Spleen (tissue), 11 donors: ENCODE measurements around the gene FPGS. TPM values are rescaled to one million over a fixed set of nuclear protein-coding genes. Genes with fewer than 3 reads are reported as not detected.

Experiments used
- DNase-seq: peaks from one replicate; pipeline ENCODE4 v3.0.0-alpha.2; 2020
- H3K27ac ChIP-seq, 8 donors: fragments of 200-600 bp; sonication (generic) in 7 of 8; 1 replicate in 4 of 8; 2 replicates in 4 of 8; pipeline versions ENCODE4 v1.5.0 to v1.8.0; 2016 to 2021; ENCODE audit warnings: inconsistent platforms in 4 of 8, mild to moderate bottlenecking in 4 of 8, moderate library complexity in 1 of 8
- H3K27me3 ChIP-seq, 7 donors: fragments of 200-600 bp; sonication (generic) in 6 of 7; replicated peaks in 1 of 7; 1 replicate in 4 of 7; 2 replicates in 3 of 7; pipeline versions ENCODE4 v1.5.0 to v1.8.0; 2016 to 2021; ENCODE audit warnings: inconsistent platforms in 3 of 7, mild to moderate bottlenecking in 1 of 7
- H3K36me3 ChIP-seq, 6 donors: fragments of 200-600 bp; sonication (generic) in 5 of 6; 1 replicate in 4 of 6; 2 replicates in 2 of 6; pipeline versions ENCODE4 v1.5.0 to v1.8.0; 2016 to 2021; ENCODE audit warnings: inconsistent platforms in 2 of 6
- H3K4me1 ChIP-seq, 6 donors: fragments of 200-600 bp; sonication (generic) in 5 of 6; 1 replicate in 3 of 6; 2 replicates in 3 of 6; pipeline versions ENCODE4 v1.5.0 to v1.8.0; 2016 to 2021; ENCODE audit warnings: inconsistent platforms in 3 of 6
- H3K4me3 ChIP-seq, 8 donors: fragments of 200-600 bp; sonication (generic) in 7 of 8; 1 replicate in 4 of 8; 2 replicates in 4 of 8; pipeline versions ENCODE4 v1.5.0 to v1.8.0; 2016 to 2021; ENCODE audit warnings: inconsistent platforms in 4 of 8, mild to moderate bottlenecking in 4 of 8, moderate library complexity in 2 of 8
- H3K9me3 ChIP-seq, 8 donors: fragments of 200-600 bp; sonication (generic) in 7 of 8; 1 replicate in 4 of 8; 2 replicates in 4 of 8; pipeline versions ENCODE4 v1.5.0 to v1.8.0; 2016 to 2021; ENCODE audit warnings: inconsistent platforms in 4 of 8
- POLR2A ChIP-seq, 3 donors: fragments of 450-650 bp; IDR thresholded peaks; one replicate each; pipeline ENCODE4 v1.5.1; 2017; ENCODE audit warnings: antibody characterized with exemption in 3 of 3, mild to moderate bottlenecking in 1 of 3
- POLR2AphosphoS5 ChIP-seq, 3 donors: sonication (generic); formaldehyde crosslinking; IDR thresholded peaks; one replicate each; pipeline ENCODE4 v1.5.1; 2017; ENCODE audit warnings: antibody characterized with exemption in 3 of 3
- WGBS, 5 donors: extraction: QIAGEN DNeasy Blood & Tissue Kit in 3 of 5; methylation state at CpG; one replicate each; pipeline versions ENCODE4 v1.1.5 to v1.1.7; 2013 to 2018; 5-methylcytosine and 5-hydroxymethylcytosine counted together
- intact Hi-C: fragments of 100-400 bp; cut with DNase I; formaldehyde crosslinking; loops from one replicate; pipeline ENCODE4 v1.15.0; 2023; ENCODE audit warnings: low total_unique reads
- polyA plus RNA-seq, 3 donors: library from polyadenylated mRNA; stranded (reverse); fragments of 200-250 nt; gene quantifications; one replicate each; pipeline ENCODE4 v1.2.1, GENCODE V29; 2013
- total RNA-seq, 7 donors: library from RNA; depleted of rRNA in 3 of 7; stranded (reverse); fragments of >200 nt in 3 of 7; fragmentation: NEBNext Ultra II Directional in 4 of 7; extraction: Animal tissue kit (Norgen Biotek cat#: 25700) in 4 of 7; gene quantifications; one replicate each; pipeline versions ENCODE4 v1.1.0 to v1.2.1, GENCODE V29; 2016 to 2021
- TF ChIP-seq, protein P1 (sequence below), 11 experiments: fragments of 200-600 bp in 7 of 11; fragments of 450-650 bp in 4 of 11; sonication (generic) in 4 of 11; IDR thresholded peaks in 8 of 11; conservative IDR thresholded peaks in 3 of 11; 1 replicate in 7 of 11; 2 replicates in 4 of 11; pipeline versions ENCODE4 v1.4.0 to v1.8.0; 2016 to 2021; ENCODE audit warnings: antibody characterized with exemption in 11 of 11, inconsistent platforms in 4 of 11, mild to moderate bottlenecking in 1 of 11
- donor health status: healthy with polysubstance abuse.
- donor health status: DM: no; HTN: no; CAD: no; lungs with moderate emphysema.
- donor health status: DM: no; HTN: no; CAD: no.
- donor health status: Bipolar disorder and iron deficiency.
- donor health status: healthy.
- donor health status: DM: no; HTN: no; CAD: no.
- donor health status: DM: yes; HTN: yes; CAD: no.

The FPGS gene
- total and polyA plus RNA-seq, 10 donors = 33.3 to 94.6 (median 66.4) TPM

DNA sequence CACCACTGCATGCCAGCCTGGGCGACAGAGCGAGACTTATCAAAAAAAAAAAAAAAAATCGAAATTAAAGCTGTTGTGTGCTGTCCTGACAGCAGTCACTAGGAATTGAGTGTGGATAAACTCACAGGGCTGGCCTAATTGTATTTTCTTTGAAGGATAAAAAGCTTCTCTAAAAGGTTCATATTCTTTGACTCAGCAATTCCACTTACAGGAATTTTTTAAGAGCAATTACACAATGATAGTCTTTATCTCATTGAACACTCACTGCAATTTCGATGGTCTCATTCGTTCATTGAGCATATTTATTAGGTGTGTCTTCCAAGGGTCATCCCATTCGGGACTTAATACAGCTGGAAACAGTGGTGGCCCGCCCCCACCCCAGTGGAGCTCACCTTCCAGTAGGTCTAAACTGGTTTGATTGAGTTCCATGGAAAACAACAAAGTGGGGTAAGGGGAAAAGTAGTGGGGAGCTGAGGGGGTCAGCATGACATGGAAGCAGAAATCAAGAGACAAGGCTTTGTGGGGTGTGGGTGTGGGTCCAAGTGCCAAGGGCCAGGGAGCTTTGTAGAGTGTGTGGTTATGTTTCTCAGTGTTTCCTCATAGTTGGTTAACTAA is 10.2 kb upstream of the FPGS start:
- H3K4me1 ChIP-seq = peaks cover 26 to 100% (median 83%) of the 10 kb centered on the region in 6 donors
- H3K9me3 ChIP-seq = no peaks in the 10 kb centered on the region
- no peak for DNase-seq
- H3K36me3 ChIP-seq = peaks cover 6 to 72% (median 59%) of the 10 kb centered on the region in 6 donors
- 67 to 83% (median 71%) methylated on average over 7 of the region's 7 CpGs for WGBS, 5 donors
- TF ChIP-seq POLR2AphosphoS5 (IDR thresholded peaks at IDR 0.05) (peak in 1 of 3 donors; percentile 31), POLR2A (IDR thresholded peaks at IDR 0.05) (no peak)
- intact Hi-C loops = loop anchor here (10.0 kb wide), 1 partner anchor 72 kb away; no protein-coding TSS in a partner anchor
- peak overlapping the region in 6 of 8 donors; percentile 13 to 96 (median 53) for H3K27ac ChIP-seq
- no peak overlapping the region for H3K4me3 ChIP-seq
- no peaks in the 10 kb centered on the region for H3K27me3 ChIP-seq

DNA sequence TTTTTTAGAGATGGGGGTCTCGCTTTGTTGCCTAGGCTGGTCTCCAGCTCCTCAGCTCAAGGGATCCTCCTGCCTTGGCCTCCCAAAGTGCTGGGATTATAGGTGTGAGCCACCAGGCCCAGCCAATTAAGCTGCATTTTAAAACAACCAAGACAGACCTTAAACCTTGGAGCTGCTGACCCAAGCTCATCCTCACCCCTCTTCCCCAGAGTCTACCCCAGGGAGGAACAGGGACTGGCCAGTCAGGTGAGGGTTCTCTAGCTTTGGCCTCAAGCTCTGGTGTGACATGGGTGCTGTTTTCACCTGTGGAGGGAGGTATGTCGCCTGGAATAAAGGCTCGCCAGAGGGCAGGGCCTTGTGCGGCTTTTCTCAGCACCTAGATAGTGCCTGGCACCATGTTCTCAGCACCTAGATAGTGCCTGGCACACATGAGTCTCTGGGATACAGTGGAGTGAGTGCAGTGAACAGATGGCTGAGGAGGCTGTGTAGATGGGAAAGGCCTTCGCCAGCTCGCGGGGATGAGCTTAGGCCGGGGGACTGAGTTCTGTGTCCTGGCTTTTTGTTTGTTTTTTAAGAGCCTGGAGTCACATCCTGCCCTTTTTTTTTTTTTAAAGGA is 9.5 kb upstream of the FPGS start:
- Histone ChIP-seq H3K9me3 (no peaks in the 10 kb centered on the region), H3K4me1 (peaks cover 22 to 100% (median 81%) of the 10 kb centered on the region in 6 donors), H3K36me3 (peaks cover 6 to 65% (median 52%) of the 10 kb centered on the region in 6 donors), H3K4me3 (no peak overlapping the region), H3K27ac (peak overlapping the region in 6 of 8 donors; percentile 13 to 96 (median 53)), H3K27me3 (no peaks in the 10 kb centered on the region)
- no peak for TF ChIP-seq POLR2A (IDR thresholded peaks at IDR 0.05)
- TF ChIP-seq, protein P1, sequence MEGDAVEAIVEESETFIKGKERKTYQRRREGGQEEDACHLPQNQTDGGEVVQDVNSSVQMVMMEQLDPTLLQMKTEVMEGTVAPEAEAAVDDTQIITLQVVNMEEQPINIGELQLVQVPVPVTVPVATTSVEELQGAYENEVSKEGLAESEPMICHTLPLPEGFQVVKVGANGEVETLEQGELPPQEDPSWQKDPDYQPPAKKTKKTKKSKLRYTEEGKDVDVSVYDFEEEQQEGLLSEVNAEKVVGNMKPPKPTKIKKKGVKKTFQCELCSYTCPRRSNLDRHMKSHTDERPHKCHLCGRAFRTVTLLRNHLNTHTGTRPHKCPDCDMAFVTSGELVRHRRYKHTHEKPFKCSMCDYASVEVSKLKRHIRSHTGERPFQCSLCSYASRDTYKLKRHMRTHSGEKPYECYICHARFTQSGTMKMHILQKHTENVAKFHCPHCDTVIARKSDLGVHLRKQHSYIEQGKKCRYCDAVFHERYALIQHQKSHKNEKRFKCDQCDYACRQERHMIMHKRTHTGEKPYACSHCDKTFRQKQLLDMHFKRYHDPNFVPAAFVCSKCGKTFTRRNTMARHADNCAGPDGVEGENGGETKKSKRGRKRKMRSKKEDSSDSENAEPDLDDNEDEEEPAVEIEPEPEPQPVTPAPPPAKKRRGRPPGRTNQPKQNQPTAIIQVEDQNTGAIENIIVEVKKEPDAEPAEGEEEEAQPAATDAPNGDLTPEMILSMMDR (IDR thresholded peaks at IDR 0.05 in 8 of 11, conservative IDR thresholded peaks at IDR 0.05 in 3 of 11) = no peak
- TF ChIP-seq POLR2AphosphoS5 (IDR thresholded peaks at IDR 0.05) = peak in 2 of 3 donors; percentile 56 to 57
- intact Hi-C loops = loop anchor here (10.0 kb wide), 1 partner anchor 72 kb away; no protein-coding TSS in a partner anchor
- DNase-seq = no peak
- WGBS, 5 donors = 66 to 78% (median 71%) methylated on average over 6 to 8 of the region's 8 CpGs

DNA sequence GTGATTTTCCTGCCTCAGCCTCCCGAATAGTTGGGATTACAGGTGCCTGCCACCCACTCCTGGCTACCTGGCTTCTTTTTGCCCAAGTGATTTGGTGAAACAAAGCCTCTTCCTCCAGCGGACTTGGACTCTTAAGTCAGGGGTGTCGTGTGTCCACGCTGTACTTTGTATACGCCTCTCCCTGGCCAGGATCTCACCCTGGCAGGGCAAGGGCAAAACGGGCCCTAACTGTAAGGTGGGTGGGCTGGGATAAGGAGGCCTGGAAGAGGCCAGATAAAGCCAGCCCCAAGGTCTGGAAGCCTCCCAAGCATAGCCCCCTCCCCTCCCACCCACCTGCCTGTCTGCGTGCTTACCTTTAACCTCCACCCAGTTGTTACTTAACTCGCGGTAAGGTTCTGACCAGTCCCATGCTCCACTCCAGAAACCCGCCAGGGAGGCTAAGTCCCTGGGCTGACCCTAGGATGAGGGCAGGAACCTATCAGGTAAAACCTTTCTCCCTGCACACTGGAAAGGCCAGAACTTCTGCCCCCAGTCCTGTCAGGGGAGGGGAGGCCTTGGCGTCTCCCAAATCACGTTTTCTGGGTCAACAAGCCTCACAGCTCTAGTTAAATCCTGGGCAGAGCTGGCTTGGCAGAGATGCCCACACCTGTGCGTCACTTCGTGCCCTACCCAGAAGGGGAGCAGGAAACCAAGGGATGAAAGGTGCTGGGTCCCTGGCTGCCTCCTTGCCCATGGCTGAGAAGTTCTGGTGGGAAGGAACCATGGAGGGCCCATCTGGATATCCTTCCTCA is 8.5 kb upstream of the FPGS start:
- Histone ChIP-seq H3K4me3 (no peak overlapping the region), H3K27ac (peak overlapping the region in 6 of 8 donors; percentile 8 to 96 (median 46)), H3K27me3 (no peaks in the 10 kb centered on the region), H3K4me1 (peaks cover 19 to 94% (median 71%) of the 10 kb centered on the region in 6 donors), H3K36me3 (peaks cover 6 to 55% (median 42%) of the 10 kb centered on the region in 6 donors), H3K9me3 (no peaks in the 10 kb centered on the region)
- intact Hi-C loops = loop anchor here (10.0 kb wide), 1 partner anchor 71 kb away; no protein-coding TSS in a partner anchor
- TF ChIP-seq, protein P1 (IDR thresholded peaks at IDR 0.05 in 8 of 11, conservative IDR thresholded peaks at IDR 0.05 in 3 of 11) = no peak
- TF ChIP-seq POLR2AphosphoS5 (IDR thresholded peaks at IDR 0.05) (peak; percentile 50 to 57 (median 51)), POLR2A (IDR thresholded peaks at IDR 0.05) (no peak)
- WGBS, 5 donors = 79 to 89% (median 83%) methylated on average over 12 to 14 of the region's 14 CpGs
- no peak for DNase-seq

DNA sequence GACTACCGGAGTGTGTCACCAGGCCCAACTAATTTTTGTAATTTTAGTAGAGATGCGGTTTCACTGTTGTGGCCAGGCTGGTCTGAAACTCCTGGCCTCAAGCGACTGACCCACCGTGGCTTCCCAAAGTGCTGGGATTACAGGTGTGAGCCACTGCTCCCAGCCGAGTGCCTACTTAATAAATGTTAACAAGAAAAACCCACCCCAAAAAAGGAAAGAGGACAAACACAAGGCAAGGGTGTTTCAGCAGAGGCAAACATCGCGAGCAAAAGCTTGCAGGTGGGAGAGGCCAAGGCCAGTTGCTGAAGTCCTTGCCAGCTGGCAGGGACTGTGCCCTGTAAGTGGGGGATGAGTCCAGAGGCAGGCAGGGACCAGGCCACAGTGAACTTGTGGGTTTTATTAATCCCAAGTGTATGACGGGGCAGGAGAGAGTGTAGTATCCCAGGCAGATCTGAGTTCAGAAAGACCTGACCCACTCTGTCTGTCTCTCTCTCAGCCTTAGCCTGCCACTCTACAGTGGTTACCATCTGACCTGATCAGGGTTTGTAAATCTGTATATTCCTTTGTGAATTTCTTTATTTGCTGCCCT is 6.4 kb upstream of the FPGS start:
- peak overlapping the region in 7 of 8 donors; percentile 51 to 75 (median 60) for H3K27ac ChIP-seq
- no peaks in the 10 kb centered on the region for H3K27me3 ChIP-seq
- H3K4me1 ChIP-seq = peaks cover 19 to 77% (median 54%) of the 10 kb centered on the region in 6 donors
- WGBS, 5 donors = 32 to 53% (median 44%) methylated on average over 8 of the region's 8 CpGs
- no peaks in the 10 kb centered on the region for H3K9me3 ChIP-seq
- H3K4me3 ChIP-seq = peak overlapping the region in 1 of 8 donors; percentile 4
- no peak for DNase-seq
- TF ChIP-seq, protein P1 (IDR thresholded peaks at IDR 0.05 in 8 of 11, conservative IDR thresholded peaks at IDR 0.05 in 3 of 11) = no peak
- peak; percentile 56 to 76 (median 75) for TF ChIP-seq POLR2AphosphoS5 (IDR thresholded peaks at IDR 0.05)
- peaks cover 0 to 34% (median 21%) of the 10 kb centered on the region in 6 donors for H3K36me3 ChIP-seq
- intact Hi-C loops = loop anchor here (10.0 kb wide), 1 partner anchor 68 kb away; no protein-coding TSS in a partner anchor
